Muscle of arm (tissue), 12 donors: ENCODE measurements around the gene ENTR1. TPM values are rescaled to one million over a fixed set of nuclear protein-coding genes. Genes with fewer than 3 reads are reported as not detected.

Source experiments
- DNase-seq: peaks from one replicate; pipeline ENCODE4 v3.0.0-alpha.2; 2013
- polyA plus RNA-seq, 12 donors: library from polyadenylated mRNA; unstranded; fragments of 120-200 nt; gene quantifications; one replicate each; pipeline ENCODE4 v1.2.1, GENCODE V29; 2013; ENCODE audit not compliant: insufficient read length in 12 of 12

Gene ENTR1
- polyA plus RNA-seq, 12 donors = 24.0 to 60.2 (median 28.3) TPM; not detected in 1

DNA sequence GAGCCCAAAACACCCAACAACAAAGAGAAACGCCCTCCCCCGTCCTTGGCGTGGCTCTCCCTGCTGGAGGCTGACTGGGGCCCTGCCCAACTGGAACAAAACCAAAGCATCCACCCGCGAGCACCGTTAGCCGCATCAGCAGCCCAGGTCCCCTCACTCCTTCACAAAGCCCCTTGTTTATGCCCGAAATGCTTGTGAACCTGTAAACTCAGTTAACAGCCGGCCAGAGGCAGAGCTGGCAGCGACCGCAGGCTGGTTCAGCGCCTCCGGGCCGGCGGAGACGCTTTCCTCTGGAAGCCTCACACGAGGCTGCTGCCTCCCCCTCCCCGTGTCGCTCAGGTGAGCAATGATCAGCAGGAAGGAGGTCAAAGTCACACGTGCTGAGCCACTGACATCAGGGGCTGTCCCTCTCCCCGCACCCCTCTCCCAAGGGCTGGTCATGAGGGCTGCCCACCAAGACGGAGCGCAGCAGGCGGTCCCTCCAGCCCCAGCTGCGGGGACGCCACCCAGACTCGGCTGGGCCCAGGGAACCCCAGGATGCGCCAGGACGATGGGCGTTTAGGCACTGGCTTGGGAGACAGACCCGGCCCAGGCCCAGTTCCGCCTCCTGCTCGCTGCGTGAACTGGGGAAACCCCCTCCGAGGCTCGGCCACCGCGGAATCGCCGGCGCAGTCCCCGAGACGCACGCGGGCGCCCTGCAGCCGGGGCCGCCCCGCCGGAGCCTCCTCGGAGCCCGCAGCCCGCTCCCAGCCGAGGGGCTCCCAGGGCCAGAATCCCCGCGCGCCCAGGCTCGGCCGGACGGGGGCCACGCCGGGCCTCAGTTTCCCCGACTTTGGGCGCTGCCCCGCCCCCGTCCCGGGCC lies 11.0 kb downstream of the ENTR1 start:
- no peak for DNase-seq

DNA sequence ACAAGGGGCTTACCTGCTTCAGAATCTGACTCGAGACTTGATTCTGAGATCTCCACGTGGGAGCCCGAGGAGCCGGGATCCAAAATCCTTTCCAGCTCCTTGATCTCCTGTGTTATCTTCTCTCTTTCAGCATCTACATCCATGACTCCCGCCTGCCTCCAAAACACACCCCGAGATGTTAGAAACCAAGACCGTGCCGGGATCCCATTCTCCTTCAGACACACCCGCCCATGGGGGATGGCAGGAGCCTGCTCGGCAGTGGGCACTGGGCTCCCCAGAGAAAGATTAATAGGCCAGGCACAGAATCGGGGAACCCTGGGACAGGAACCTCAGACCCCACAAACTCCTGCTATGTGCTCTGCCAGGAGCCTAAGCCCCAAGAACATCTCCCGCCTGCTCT lies 12.1 kb downstream of the ENTR1 start:
- no peak for DNase-seq

DNA sequence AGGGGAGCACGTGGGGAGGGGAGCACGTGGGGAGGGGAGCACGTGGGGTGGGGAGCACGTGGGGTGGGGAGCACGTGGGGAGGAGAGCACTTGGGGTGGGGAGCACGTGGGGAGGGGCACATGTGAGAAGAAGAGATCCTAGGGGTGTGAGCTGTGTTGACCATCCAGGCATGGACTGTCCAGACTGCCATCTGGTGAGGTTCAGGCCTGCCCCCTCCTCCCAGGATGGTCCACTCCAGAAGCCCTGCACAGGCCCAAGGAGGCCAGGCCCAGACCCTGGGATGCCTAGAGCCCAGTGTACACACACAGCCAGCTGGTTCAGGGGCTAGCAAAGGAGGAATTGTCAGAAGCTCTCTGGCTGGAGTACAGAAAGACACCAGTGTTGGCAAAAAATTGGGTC lies 12.8 kb downstream of the ENTR1 start:
- no peak for DNase-seq

GRCh38 chr9:136396219-136396515 lies 14.2 kb downstream of the ENTR1 start:
- no peak for DNase-seq

DNA sequence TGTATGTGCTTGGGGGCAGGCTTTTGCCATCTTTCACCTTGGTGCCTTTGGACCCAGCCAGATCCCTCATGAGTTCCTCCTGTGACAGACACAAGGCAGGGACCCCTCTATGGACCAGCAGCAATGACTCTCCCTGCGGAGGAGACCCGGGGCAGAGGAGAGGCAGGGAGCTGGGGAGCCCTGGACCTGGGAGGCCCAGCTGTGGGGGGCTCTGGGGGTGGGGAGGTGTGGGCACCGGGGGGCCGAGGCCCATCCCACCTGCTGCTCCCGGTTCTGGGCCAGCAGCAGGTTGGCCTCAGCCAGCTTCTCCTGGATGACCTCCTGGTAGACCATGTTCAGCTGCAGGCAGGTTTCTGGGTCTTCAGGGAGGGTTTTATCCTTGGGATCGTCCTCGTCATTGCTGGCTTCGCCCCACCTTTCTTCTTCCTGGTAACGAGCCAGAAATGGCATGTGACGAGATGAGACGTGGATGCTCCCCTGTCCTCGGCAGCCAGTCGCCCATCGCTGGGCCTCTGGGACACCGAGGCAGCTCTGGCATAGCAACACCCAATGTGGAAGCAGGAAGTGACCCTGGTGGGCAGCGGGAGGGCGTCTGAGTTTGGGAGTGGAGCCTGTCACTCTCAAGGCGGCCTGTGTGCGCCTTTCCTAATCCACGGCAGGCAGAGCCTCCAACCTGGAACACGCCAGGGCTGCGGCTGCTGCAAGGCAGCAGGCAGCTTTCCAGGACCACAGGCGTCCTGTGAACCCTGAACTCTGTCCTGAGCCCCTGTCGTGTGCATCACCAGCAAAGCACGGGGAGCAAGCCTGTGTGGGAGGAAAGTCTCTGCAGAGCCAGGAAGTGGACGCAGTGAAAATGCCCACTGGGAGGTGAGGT lies 14.8 kb downstream of the ENTR1 start:
- DNase-seq = no peak

- DNase-seq = no peak
These were observed 15.4 kb downstream of the ENTR1 start for GRCh38 chr9:136395020-136395340.

- DNase-seq = no peak
These were observed 15.9 kb downstream of the ENTR1 start for GRCh38 chr9:136394312-136395019.

- no peak for DNase-seq
These were observed 16.9 kb downstream of the ENTR1 start for GRCh38 chr9:136393531-136393930.

- no peak for DNase-seq
These were observed 17.6 kb downstream of the ENTR1 start for GRCh38 chr9:136392538-136393449.

DNA sequence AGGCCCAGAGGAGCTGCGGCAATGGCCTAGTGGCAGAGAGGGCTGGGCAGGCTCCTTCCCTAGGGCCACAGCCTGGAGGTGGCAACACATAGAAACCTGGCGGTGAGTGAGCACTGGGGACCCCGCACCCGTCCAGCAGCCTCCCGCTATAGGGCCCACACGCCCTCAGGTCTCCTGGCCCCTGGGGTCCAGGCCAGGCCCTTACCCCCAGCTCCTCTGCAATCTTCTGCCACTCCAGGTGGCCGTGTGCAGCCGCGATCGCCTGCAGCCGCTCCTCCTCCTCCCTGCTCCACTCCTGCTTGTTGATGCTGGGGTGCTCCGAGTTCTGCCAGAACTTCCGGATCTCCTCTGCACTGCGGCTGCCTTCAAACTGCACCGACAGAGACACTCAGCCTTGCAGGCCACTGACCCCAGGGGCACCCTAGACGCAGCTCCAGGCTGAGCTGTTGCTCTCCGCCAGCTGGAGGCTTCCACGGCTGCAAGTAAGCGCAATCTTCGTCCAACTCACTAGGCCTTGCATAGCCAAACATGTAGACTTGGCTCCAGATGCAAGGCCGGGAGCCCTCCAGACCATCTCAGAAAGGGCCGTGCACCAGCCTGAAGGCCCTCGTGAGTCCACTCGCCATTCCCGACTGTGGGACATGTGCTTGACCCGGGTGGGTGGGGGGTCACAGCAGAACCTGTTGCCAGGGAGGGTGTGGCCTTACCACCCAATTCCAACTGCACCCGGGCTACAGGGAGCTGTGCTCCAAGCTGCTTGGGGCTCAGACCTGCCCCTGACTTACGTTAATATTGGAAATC lies 18.5 kb downstream of the ENTR1 start:
- DNase-seq = no peak

DNA sequence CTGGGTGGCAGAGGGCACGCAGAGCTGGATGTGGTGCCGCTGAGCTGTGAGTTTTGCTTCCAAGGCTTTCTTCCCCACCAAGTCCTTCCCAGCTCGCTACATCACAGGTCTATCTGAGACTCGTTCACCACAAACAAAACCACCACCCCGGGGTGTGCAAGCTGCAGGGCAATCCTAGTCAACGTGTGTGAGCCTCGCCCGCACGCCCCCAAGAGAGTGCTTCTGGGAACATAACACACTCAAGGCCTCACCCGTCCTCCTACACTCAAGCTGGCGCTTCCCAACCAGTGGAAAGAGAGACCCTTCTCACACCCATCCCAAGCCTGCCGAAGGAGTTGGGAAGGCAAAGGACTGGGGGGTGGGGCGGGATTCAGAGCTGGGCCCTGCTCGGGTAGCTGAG lies 21.0 kb downstream of the ENTR1 start:
- no peak for DNase-seq

DNA sequence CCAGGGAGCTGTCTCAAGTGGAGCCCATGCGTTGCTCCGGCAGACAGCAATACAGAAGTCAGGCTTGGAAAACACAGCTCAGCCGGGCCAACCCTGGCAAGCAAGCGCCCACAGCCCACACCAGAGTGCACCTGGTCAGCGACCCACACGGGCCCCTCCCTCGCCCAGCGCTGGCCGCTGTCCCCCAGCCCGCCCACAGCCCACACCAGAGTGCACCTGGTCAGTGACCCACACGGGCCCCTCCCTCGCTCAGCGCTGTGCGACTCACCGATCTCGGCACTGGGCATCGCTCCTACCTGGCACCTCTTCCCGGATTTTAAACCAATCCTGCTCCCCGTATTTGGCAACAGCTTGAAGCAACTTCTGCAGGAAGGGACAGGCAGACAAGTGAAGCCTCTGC lies 23.2 kb downstream of the ENTR1 start:
- DNase-seq = no peak

- DNase-seq = no peak
These were observed 24.4 kb downstream of the ENTR1 start for GRCh38 chr9:136386018-136386417.

GRCh38 chr9:136385015-136385414 lies 25.4 kb downstream of the ENTR1 start:
- DNase-seq = no peak

GRCh38 chr9:136383436-136383835 lies 27.0 kb downstream of the ENTR1 start:
- no peak for DNase-seq

DNA sequence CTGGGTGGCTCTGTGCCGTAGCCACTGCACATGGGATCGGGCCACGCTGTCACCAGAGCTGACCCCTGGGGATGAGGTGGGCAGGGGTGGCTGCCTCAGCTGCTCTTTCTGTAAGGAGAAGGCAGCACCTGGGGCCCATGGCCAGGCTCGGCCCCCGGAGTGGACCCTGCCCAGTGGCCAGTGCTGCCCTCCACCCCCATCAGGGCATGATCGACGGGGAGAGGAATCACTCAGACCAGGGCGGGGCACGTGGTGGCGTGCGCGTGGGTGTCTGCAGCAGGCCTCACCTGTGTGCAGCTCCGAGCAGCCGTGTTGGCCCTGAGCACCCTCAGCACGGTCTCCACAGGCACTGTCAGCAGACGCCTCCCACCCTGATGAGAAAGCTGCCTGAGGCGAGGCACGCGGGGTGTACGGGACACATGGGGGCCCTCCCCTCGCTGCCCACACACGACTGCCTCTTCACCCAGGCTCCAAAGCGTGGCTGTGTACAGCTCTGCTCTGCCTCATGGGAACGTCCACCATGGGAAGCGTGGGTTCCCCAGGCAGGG lies 28.4 kb downstream of the ENTR1 start:
- DNase-seq = no peak

DNA sequence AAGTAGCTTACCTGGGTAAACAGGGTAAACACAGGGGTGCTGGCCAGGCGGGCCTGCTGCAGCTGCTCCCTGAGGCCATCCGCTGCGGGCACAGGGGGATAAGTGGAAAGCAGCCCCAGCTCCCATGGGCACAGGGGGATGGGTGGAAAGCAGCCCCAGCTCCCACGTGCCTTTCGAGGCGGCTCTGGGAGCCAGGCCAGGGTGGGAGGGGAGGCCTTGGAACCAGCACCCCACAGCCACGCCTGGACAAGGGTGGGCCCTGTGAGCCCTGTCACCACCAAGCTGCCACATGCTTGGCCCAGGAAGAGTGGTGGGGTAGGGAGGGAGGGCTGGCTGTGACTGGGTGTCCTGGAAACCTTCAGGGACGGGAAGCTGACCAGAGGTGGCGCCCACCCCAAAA lies 29.1 kb downstream of the ENTR1 start:
- no peak for DNase-seq

DNA sequence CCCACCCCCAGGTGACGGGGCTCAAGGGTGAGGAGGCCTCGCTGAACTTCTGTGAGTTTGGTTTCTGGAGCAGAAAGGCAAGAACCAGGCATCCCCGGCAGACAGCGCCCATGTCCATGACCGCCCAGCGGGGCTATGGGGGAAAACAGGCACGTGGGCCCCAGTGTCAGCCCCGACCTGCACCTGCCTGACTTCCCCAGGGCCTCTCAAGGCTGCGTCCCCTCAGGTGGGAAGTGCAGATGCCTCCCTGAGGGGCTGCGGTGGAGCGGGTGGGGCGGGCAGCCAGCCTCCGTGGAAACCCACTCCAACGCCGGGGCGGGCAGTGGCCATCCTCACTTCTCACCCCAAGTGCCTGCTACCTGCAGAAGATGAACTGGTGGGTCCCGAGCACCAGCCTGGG lies 30.0 kb downstream of the ENTR1 start:
- no peak for DNase-seq

GRCh38 chr9:136379891-136380290 lies 30.5 kb downstream of the ENTR1 start:
- DNase-seq = no peak

DNA sequence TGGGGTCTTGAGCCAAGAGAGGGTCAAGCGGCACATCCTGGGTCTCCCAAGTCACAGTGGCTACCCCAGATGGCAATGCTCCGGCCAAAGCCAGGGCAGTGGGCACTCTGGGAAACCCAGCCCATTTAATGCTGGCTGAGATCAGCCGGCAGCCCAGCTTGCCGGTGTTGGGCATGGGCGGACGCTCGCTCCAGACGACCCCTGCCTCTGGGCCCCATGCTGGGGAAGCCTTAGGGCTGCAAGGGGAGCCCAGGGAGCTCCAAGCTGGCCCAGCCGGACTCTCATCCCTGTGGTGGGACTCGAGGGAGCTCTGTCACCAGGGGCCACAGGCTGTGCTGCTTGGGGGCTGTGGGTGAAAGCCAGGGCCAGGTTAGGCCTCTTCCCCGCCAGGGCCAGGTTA lies 31.0 kb downstream of the ENTR1 start:
- DNase-seq = no peak

- DNase-seq = no peak
These were observed 31.5 kb downstream of the ENTR1 start for GRCh38 chr9:136379003-136379287.
